GM10266 (cell line): Measurements from ENCODE around the gene OSCP1.
"Not testable (repeated sequence)": the region's sequence is repeated elsewhere in the genome, so short reads cannot be mapped to it uniquely, and the experiment has no call there.

ENCODE experiments used
- DNase-seq: peaks from one replicate; pipeline ENCODE4 v3.0.0; 2012; ENCODE audit errors: extremely low spot score
- TF ChIP-seq, protein P1 (sequence below): IDR thresholded peaks from 2 replicates; pipeline ENCODE4 v1.5.1; 2012; ENCODE audit warnings: mild to moderate bottlenecking, low read depth; ENCODE audit not compliant: control insufficient read depth, insufficient read depth; ENCODE audit errors: missing control alignments

Gene OSCP1

DNA sequence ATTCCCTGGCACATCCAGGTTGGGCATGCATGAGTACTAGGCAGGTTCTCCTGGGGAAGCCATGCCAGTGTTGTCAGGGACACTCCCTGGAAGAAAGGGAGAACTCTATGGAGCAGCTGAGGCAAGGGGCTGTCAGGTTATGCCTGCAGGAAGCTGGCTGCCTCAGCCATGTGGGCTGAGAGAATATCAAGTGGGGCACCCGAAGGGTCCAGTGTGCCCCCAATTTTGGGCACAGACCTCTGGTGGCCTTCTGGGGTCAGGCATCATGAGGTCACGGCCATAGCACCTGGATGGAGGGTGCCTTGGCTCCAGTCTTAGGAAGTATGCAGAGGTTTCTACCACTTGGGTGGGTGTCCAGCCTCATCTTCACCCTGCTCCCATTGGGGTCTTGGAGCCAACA lies 29.9 kb upstream of the OSCP1 start:
- DNase-seq, result no peak
- TF ChIP-seq, protein P1, sequence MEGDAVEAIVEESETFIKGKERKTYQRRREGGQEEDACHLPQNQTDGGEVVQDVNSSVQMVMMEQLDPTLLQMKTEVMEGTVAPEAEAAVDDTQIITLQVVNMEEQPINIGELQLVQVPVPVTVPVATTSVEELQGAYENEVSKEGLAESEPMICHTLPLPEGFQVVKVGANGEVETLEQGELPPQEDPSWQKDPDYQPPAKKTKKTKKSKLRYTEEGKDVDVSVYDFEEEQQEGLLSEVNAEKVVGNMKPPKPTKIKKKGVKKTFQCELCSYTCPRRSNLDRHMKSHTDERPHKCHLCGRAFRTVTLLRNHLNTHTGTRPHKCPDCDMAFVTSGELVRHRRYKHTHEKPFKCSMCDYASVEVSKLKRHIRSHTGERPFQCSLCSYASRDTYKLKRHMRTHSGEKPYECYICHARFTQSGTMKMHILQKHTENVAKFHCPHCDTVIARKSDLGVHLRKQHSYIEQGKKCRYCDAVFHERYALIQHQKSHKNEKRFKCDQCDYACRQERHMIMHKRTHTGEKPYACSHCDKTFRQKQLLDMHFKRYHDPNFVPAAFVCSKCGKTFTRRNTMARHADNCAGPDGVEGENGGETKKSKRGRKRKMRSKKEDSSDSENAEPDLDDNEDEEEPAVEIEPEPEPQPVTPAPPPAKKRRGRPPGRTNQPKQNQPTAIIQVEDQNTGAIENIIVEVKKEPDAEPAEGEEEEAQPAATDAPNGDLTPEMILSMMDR, result no peak

DNA sequence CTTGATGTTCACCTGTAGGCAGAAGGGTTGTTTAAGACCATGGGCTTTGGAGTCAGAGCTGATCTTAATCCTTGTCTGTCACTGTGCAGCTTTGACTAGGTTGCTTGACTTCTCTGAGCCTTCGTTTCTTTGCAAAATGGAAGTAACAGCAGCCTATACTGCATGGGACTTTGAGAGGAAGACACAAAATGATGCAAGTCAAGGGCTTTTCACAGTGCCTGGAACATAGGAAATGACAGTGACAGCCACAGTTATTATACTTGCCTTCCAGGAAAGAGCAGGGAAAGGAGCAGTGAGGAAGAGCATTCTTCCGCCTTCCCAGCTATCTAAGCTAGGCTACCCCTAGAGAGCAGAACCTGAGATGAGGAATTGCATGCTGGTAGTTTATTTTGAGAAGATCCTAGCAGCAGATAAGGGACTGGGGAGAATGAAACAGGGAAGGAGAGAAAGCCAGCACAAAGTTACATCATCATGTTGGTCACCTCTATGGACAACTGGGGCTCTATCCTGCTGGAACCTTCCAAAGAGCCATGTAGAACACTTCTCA lies 29.3 kb upstream of the OSCP1 start:
- no peak for DNase-seq
- TF ChIP-seq, protein P1, result no peak

DNA sequence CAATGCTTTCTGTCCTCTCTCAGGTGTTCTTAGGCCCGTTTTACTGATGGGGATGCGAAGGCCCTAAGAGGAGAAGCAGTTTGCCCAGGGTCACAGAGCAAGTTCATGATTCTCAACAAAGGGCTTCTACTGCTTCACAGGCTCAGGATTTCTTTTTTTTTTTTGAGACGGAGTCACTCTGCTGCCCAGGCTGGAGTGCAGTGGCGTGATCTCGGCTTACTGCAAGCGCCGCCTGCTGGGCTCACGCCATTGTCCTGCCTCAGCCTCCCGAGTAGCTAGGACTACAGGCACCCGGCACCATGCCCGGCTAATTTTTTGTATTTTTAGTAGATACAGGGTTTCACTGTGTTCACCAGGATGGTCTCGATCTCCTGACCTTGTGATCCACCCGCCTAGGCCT lies 27.4 kb upstream of the OSCP1 start:
- not testable (repeated sequence) for DNase-seq

DNA sequence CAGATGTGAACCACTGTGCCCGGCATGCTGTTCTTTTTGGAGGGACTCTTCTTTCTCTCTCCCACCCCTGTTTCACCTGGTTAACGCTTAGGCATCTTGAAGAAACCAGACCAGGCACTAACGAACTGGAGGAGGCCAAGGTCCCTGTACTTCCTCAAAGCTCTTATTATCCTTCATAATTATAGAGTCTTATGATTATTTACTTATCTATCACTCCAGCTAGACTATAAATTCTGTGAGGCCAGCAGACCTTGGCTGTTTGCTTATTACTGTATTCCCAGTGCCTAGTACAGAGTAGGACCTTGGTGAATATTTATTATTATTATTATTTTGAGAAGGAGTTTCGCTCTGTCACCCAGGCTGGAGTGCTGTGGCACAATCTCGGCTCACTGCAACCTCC lies 26.7 kb upstream of the OSCP1 start:
- no peak for DNase-seq
- TF ChIP-seq, protein P1, result no peak

DNA sequence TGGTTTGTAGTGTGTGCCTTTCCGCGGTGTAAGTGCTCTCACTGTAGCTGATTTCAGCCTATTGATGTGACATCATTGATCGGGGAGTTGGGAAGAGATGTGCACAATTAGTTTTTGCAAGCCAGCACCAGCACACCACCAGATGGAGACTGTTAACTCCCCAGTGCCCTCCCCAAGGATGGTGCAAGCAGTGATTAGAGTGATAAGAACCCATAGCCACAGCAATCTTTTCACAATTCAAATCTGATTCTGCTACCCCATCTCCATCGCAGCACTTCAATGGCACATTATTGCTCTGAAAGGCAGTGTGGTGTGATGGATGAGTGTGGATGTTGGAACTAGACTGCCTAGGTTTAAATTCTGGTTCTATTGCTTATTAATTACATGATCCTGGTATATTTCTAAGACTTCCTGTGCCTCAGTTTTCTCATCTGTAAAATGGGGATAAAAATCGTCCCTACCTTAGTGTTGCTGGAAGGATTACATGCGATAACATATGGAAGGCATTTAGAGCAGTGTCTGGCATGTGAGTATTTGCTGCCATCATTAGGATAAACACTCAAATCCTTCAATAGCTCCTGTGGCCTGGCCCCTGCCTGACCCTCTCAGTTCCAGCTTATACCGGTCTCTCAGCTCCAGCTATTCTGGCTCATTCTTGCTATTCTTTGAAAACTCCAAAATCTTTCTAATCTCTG lies 25.8 kb upstream of the OSCP1 start:
- TF ChIP-seq, protein P1, result no peak

DNA sequence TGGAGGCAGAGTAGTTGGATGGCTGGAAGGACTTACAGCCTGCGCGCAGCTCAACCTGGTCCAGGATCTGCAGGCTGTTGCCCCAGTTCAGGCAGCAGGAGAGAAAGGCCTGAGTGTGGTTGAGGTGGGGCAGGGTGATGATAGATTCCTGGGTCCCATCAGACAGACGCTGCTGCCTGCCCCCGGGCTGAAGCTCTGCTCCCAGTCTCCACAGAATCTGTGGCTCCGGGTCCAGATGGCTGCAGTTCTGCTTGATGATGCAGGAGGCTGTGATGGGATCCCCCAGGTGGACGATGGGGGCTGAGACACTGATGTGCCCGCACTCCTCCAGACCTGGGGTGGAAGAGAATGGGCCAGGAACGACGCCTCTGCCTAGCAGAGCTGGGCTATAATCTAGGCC lies 25.1 kb upstream of the OSCP1 start:
- no peak for DNase-seq
- TF ChIP-seq, protein P1, result no peak

More for the DNA sequence above, 25.8 kb upstream of the OSCP1 start:
- DNase-seq, result no peak

DNA sequence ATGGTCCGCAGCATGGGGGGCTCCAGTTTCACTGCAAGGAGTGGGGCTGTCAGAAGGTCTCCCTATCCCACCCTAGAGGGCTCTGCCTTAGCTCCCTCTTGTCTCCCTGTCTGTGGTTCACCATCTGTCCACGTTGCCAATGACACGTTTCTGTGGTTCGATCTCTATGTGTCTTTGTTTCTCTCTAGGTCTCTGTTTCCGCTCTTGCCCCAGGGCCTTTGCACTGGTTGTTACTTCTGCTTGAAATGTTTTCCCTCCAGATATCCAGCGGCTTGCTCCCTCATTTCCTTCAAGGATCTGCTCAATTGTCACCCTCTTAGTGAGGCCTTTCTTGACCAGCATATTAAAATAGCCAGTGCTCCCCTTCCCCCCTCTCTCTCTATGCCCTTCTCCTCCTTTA lies 22.4 kb upstream of the OSCP1 start:
- TF ChIP-seq, protein P1, result no peak
- DNase-seq, result no peak
